SK-N-SH (cell line): ENCODE measurements around the gene APBB3. TPM values are rescaled to one million over a fixed set of nuclear protein-coding genes. Genes with fewer than 3 reads are reported as not detected.

Experiments
- CTCF ChIA-PET: fragments of 300-600, 350-600 bp; formaldehyde crosslinking; extraction: SDS; loops from one replicate; lab custom pipeline; 2021; lab: Yijun Ruan, JAX
- POLR2A ChIA-PET: fragments of 350-600 bp; sonication (Branson Sonifier 250); formaldehyde crosslinking; extraction: SDS; loops from one replicate; lab custom pipeline; 2020; ENCODE audit warnings: antibody characterized with exemption, inconsistent platforms; lab: Yijun Ruan, JAX
- DNase-seq: peaks from one replicate; pipeline ENCODE4 v3.0.0; 2012
- H2AFZ ChIP-seq: fragments of 200-600 bp; sonication (generic); 2 replicates; pipeline ENCODE4 v1.8.1; 2016; ENCODE audit warnings: antibody characterized with exemption, mild to moderate bottlenecking, low read depth
- H3F3A ChIP-seq: fragments of 200-600 bp; sonication (generic); replicated peaks from 2 replicates; pipeline ENCODE3; 2016; ENCODE audit warnings: antibody characterized with exemption, mild to moderate bottlenecking; ENCODE audit not compliant: insufficient read depth
- H3K27ac ChIP-seq, 2 experiments: fragments of 200-500 bp in 1 of 2; fragments of 200-600 bp in 1 of 2; sonication (Bioruptor generic) in 1 of 2; sonication (generic), shearing (Covaris generic) in 1 of 2; 2 replicates each; pipeline versions ENCODE4 v1.5.1 to v1.6.1; 2014 to 2016; ENCODE audit warnings: low read depth in 2 of 2, inconsistent platforms in 1 of 2, low read length in 1 of 2, mild to moderate bottlenecking in 1 of 2, mixed read lengths in 1 of 2
- H3K27me3 ChIP-seq: fragments of 200-600 bp; sonication (generic), shearing (Covaris generic); 2 replicates; pipeline ENCODE4 v1.6.1; 2016; ENCODE audit warnings: mixed run types; ENCODE audit not compliant: insufficient read depth
- H3K36me3 ChIP-seq, 2 experiments: fragments of 200-500 bp in 1 of 2; fragments of 200-600 bp in 1 of 2; sonication (Bioruptor generic) in 1 of 2; sonication (generic) in 1 of 2; replicated peaks in 1 of 2; 2 replicates each; pipeline versions ENCODE3 to v1.5.1; 2014 to 2016; ENCODE audit warnings: low read length in 1 of 2, mild to moderate bottlenecking in 1 of 2; ENCODE audit not compliant: insufficient read depth in 2 of 2, control insufficient read depth in 1 of 2
- H3K4me1 ChIP-seq, 2 experiments: fragments of 200-500 bp in 1 of 2; fragments of 200-600 bp in 1 of 2; sonication (Bioruptor generic) in 1 of 2; sonication (generic), shearing (Covaris generic) in 1 of 2; 2 replicates each; pipeline versions ENCODE4 v1.5.1 to v1.6.1; 2014 to 2016; ENCODE audit warnings: low read depth in 1 of 2, low read length in 1 of 2, mixed run types in 1 of 2; ENCODE audit not compliant: insufficient read depth in 2 of 2, control insufficient read depth in 1 of 2
- H3K4me2 ChIP-seq: fragments of 200-600 bp; sonication (generic), shearing (Covaris generic); 2 replicates; pipeline ENCODE4 v1.6.1; 2017; ENCODE audit warnings: mixed run types
- H3K4me3 ChIP-seq, 2 experiments: fragments of 200-500 bp in 1 of 2; fragments of 200-600 bp in 1 of 2; sonication (Bioruptor generic) in 1 of 2; sonication (generic), shearing (Covaris generic) in 1 of 2; 2 replicates each; pipeline versions ENCODE4 v1.5.1 to v1.8.1; 2014 to 2016; ENCODE audit warnings: low read depth in 2 of 2, inconsistent platforms in 1 of 2, low read length in 1 of 2, mild to moderate bottlenecking in 1 of 2, mixed read lengths in 1 of 2, moderate library complexity in 1 of 2
- H3K79me2 ChIP-seq: fragments of 200-600 bp; sonication (generic); 2 replicates; pipeline ENCODE4 v1.8.1; 2017; ENCODE audit warnings: mild to moderate bottlenecking; ENCODE audit not compliant: insufficient read depth
- H3K9ac ChIP-seq: fragments of 200-600 bp; sonication (generic); 2 replicates; pipeline ENCODE4 v1.6.1; 2017; ENCODE audit warnings: mixed run types
- H3K9me2 ChIP-seq: fragments of 200-600 bp; sonication (generic); 2 replicates; pipeline ENCODE4 v1.6.1; 2017; ENCODE audit warnings: mixed run types
- H3K9me3 ChIP-seq: fragments of 200-600 bp; sonication (generic); 2 replicates; pipeline ENCODE4 v1.6.1; 2017; ENCODE audit warnings: mixed run types, mild to moderate bottlenecking, moderate library complexity
- H4K20me1 ChIP-seq: fragments of 200-600 bp; sonication (generic); 2 replicates; pipeline ENCODE4 v1.6.1; 2017; ENCODE audit warnings: mild to moderate bottlenecking, mixed run types; ENCODE audit not compliant: insufficient read depth
- EP300 ChIP-seq, 2 experiments: IDR thresholded peaks; 2 replicates each; pipeline versions ENCODE4 v1.4.0 to v1.6.1; 2012; ENCODE audit warnings: borderline replicate concordance in 1 of 2, low read depth in 1 of 2, low read length in 1 of 2
- FOXM1 ChIP-seq: IDR thresholded peaks from 2 replicates; pipeline ENCODE4 v1.4.0; 2012; ENCODE audit warnings: low read depth, mild to moderate bottlenecking
- GABPA ChIP-seq: IDR thresholded peaks from 2 replicates; pipeline ENCODE4 v1.4.0; 2012; ENCODE audit warnings: low read depth, mild to moderate bottlenecking
- JUND ChIP-seq: IDR thresholded peaks from 2 replicates; pipeline ENCODE4 v1.4.0; 2012
- NFIC ChIP-seq: IDR thresholded peaks from 2 replicates; pipeline ENCODE4 v1.4.0; 2012; ENCODE audit warnings: borderline replicate concordance
- NRF1 ChIP-seq: IDR thresholded peaks from 2 replicates; pipeline ENCODE4 v1.6.1; 2012; ENCODE audit warnings: low read depth, mild to moderate bottlenecking, low read length
- POLR2AphosphoS5 ChIP-seq: IDR thresholded peaks from 2 replicates; pipeline ENCODE4 v1.6.1; 2012; ENCODE audit warnings: low read depth, low read length
- RAD21 ChIP-seq: IDR thresholded peaks from 2 replicates; pipeline ENCODE4 v1.6.1; 2012; ENCODE audit warnings: mild to moderate bottlenecking, low read length
- RXRA ChIP-seq: IDR thresholded peaks from 2 replicates; pipeline ENCODE4 v1.4.0; 2012; ENCODE audit warnings: low read depth, mild to moderate bottlenecking, borderline replicate concordance
- SMC3 ChIP-seq: IDR thresholded peaks from 2 replicates; pipeline ENCODE4 v1.6.1; 2012; ENCODE audit warnings: low read depth, low read length, improper control_type of control experiment
- TAF1 ChIP-seq: IDR thresholded peaks from 2 replicates; pipeline ENCODE4 v1.6.1; 2012; ENCODE audit warnings: low read depth, mild to moderate bottlenecking, low read length, moderate library complexity, borderline replicate concordance
- YY1 ChIP-seq: IDR thresholded peaks from 2 replicates; pipeline ENCODE4 v1.4.0; 2012; ENCODE audit warnings: low read depth, mild to moderate bottlenecking
- WGBS: methylation state at CpG from one replicate; pipeline ENCODE4 v1.1.6; 2017; ENCODE audit warnings: low lambda C conversion rate; 5-methylcytosine and 5-hydroxymethylcytosine counted together
- polyA plus RNA-seq, 3 experiments: library from polyadenylated mRNA; depleted of rRNA; stranded (reverse); fragments of >200 nt; gene quantifications; 2 replicates each; pipeline ENCODE4 v1.2.3, GENCODE V29; 2012
- TF ChIP-seq, protein P1 (sequence below): IDR thresholded peaks from 2 replicates; pipeline ENCODE4 v1.4.0; 2012; ENCODE audit warnings: low read depth
- TF ChIP-seq, protein P2 (sequence below): IDR thresholded peaks from 2 replicates; pipeline ENCODE4; 2012
- TF ChIP-seq, protein P3 (sequence below): IDR thresholded peaks from 2 replicates; pipeline ENCODE4 v1.4.0; 2012; ENCODE audit warnings: low read depth, borderline replicate concordance
- TF ChIP-seq, protein P4 (sequence below): fragments of 150-350 bp; IDR thresholded peaks from 2 replicates; pipeline ENCODE4 v1.6.1; 2016; ENCODE audit warnings: mild to moderate bottlenecking, low read depth, low read length
- TF ChIP-seq, protein P5 (sequence below): IDR thresholded peaks from 2 replicates; pipeline ENCODE4 v1.6.1; 2012; ENCODE audit warnings: mild to moderate bottlenecking, low read depth, low read length, moderate library complexity

The APBB3 gene
- polyA plus RNA-seq, 1 of the 3 experiments (the other 2 are of a cell fraction) = 36.0 TPM

DNA sequence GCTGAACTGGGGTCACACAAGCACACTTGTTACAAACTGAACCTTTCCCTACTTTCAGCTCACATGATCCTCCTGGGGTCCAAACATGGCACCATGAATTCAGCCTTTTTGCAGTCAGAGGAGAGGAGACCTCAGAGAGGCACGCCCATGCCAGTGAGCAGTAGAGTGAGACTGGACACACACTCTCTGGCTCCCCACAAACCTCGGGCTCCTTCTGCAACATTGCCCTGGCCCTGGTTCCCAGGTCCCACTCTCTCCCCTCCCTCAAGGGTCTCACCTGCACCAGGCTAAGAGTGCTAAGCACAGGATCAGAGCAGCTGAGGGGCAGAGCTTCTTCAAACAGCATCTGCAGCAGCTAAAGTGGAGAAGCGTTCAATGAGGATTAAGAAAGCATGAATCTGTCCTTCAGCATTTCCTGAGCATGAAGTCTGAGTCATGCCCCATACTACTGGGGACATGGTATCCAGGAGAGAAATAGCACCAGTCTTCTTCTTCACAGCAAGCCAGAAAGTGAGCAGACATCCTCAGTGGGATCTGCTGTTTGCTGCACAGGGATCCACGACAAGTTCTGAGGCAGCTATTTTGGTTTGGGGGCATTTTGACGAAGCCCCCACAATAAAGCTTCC, 27.5 kb upstream of the APBB3 start:
- 49% methylated on average over 5 of the region's 5 CpGs for WGBS
- Histone ChIP-seq H3K27me3 (no peaks in the 10 kb centered on the region), H3K36me3 (no peaks in the 10 kb centered on the region), H3K4me1 (peaks cover 0 to 3% of the 10 kb centered on the region in 2 experiments; a peak in 1 of 4 replicates), H3K4me2 (no peak overlapping the region), H3K4me3 (no peak overlapping the region), H2AFZ (peak overlapping the region; percentile 10; the same call in 1 of the 2 replicates), H3K9ac (no peak overlapping the region), H3F3A (no peaks in the 10 kb centered on the region), H3K9me2 (no peaks in the 10 kb centered on the region), H3K27ac (no peak overlapping the region), H3K9me3 (no peaks in the 10 kb centered on the region), H3K79me2 (no peaks in the 10 kb centered on the region), H4K20me1 (no peaks in the 10 kb centered on the region)
- CTCF ChIA-PET = no interaction called here
- POLR2A ChIA-PET = no interaction called here
- DNase-seq = no peak
- TF ChIP-seq, protein P1, sequence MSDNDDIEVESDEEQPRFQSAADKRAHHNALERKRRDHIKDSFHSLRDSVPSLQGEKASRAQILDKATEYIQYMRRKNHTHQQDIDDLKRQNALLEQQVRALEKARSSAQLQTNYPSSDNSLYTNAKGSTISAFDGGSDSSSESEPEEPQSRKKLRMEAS = no peak
- TF ChIP-seq, protein P2, sequence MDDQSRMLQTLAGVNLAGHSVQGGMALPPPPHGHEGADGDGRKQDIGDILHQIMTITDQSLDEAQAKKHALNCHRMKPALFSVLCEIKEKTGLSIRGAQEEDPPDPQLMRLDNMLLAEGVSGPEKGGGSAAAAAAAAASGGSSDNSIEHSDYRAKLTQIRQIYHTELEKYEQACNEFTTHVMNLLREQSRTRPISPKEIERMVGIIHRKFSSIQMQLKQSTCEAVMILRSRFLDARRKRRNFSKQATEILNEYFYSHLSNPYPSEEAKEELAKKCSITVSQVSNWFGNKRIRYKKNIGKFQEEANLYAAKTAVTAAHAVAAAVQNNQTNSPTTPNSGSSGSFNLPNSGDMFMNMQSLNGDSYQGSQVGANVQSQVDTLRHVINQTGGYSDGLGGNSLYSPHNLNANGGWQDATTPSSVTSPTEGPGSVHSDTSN = 0 out of 2 replicates have a peak, but pooled peaks have one; percentile 7

DNA sequence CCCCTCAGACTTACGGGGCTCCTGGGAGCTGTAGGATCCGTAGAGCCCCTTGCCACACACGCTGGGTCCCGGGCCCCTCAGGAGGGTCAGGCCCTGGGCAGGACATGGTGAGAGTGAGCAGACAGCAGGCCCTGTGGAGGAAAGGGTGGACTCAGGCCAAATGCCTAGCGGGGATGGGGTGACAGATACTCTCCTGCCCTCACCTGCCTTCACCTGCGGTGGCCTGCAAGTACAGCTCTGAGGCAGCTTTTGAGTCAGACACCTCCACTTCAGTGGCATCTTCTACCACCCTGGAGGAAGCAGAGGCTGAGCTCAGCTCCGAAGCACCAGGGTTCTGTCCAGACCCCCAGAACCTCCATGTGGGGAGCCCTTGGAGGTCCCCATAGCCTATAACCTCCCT, 26.5 kb upstream of the APBB3 start:
- Histone ChIP-seq H3K79me2 (no peaks in the 10 kb centered on the region), H3K4me2 (no peak overlapping the region), H3K27ac (no peak overlapping the region), H3K9ac (no peak overlapping the region), H3K9me3 (no peaks in the 10 kb centered on the region), H3K27me3 (no peaks in the 10 kb centered on the region), H3F3A (no peaks in the 10 kb centered on the region), H3K4me3 (no peak overlapping the region), H3K4me1 (no peaks in the 10 kb centered on the region), H2AFZ (no peak overlapping the region), H3K36me3 (no peaks in the 10 kb centered on the region), H4K20me1 (no peaks in the 10 kb centered on the region), H3K9me2 (no peaks in the 10 kb centered on the region)
- ChIA-PET POLR2A (no interaction called here), CTCF (no interaction called here)
- 80% methylated on average over 1 of the region's 7 CpGs for WGBS
- no peak for DNase-seq
- TF ChIP-seq POLR2AphosphoS5 (no peak), EP300 (IDR thresholded peaks at IDR 0.05; ENCODE audit: borderline replicate concordance in 1 of 2, low read depth in 1 of 2, low read length in 1 of 2) (no peak), JUND (no peak), RAD21 (no peak), YY1 (no peak), RXRA (no peak), GABPA (no peak), NRF1 (no peak), FOXM1 (no peak), SMC3 (no peak), NFIC (no peak), TAF1 (no peak)
- TF ChIP-seq, protein P3, sequence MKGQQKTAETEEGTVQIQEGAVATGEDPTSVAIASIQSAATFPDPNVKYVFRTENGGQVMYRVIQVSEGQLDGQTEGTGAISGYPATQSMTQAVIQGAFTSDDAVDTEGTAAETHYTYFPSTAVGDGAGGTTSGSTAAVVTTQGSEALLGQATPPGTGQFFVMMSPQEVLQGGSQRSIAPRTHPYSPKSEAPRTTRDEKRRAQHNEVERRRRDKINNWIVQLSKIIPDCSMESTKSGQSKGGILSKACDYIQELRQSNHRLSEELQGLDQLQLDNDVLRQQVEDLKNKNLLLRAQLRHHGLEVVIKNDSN = no peak
- TF ChIP-seq, protein P4, sequence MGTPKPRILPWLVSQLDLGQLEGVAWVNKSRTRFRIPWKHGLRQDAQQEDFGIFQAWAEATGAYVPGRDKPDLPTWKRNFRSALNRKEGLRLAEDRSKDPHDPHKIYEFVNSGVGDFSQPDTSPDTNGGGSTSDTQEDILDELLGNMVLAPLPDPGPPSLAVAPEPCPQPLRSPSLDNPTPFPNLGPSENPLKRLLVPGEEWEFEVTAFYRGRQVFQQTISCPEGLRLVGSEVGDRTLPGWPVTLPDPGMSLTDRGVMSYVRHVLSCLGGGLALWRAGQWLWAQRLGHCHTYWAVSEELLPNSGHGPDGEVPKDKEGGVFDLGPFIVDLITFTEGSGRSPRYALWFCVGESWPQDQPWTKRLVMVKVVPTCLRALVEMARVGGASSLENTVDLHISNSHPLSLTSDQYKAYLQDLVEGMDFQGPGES = no peak
- TF ChIP-seq, protein P2 = no peak
- TF ChIP-seq, protein P5, sequence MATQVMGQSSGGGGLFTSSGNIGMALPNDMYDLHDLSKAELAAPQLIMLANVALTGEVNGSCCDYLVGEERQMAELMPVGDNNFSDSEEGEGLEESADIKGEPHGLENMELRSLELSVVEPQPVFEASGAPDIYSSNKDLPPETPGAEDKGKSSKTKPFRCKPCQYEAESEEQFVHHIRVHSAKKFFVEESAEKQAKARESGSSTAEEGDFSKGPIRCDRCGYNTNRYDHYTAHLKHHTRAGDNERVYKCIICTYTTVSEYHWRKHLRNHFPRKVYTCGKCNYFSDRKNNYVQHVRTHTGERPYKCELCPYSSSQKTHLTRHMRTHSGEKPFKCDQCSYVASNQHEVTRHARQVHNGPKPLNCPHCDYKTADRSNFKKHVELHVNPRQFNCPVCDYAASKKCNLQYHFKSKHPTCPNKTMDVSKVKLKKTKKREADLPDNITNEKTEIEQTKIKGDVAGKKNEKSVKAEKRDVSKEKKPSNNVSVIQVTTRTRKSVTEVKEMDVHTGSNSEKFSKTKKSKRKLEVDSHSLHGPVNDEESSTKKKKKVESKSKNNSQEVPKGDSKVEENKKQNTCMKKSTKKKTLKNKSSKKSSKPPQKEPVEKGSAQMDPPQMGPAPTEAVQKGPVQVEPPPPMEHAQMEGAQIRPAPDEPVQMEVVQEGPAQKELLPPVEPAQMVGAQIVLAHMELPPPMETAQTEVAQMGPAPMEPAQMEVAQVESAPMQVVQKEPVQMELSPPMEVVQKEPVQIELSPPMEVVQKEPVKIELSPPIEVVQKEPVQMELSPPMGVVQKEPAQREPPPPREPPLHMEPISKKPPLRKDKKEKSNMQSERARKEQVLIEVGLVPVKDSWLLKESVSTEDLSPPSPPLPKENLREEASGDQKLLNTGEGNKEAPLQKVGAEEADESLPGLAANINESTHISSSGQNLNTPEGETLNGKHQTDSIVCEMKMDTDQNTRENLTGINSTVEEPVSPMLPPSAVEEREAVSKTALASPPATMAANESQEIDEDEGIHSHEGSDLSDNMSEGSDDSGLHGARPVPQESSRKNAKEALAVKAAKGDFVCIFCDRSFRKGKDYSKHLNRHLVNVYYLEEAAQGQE = no peak
- TF ChIP-seq, protein P1 = no peak
